Measurements from ENCODE around the gene PPP6R3. TPM values are rescaled to one million over a fixed set of nuclear protein-coding genes. Genes with fewer than 3 reads are reported as not detected.

Gene PPP6R3
- total RNA-seq, 1 experiment from 2014 or later: 129 TPM

- Histone ChIP-seq H3K27ac (no peak overlapping the region), H3K4me1 (replicated peaks; ENCODE audit: insufficient read depth) (no peaks in the 10 kb centered on the region), H3K4me2 (no peak overlapping the region), H3F3A (ENCODE audit: insufficient read depth, low read depth) (peaks cover 8% of the 10 kb centered on the region), H4K20me1 (ENCODE audit: insufficient read depth) (peaks cover 97% of the 10 kb centered on the region), H3K4me3 (no peak overlapping the region), H3K79me2 (ENCODE audit: low read depth) (peaks cover 96% of the 10 kb centered on the region), H3K27me3 (ENCODE audit: insufficient read depth, low read depth) (no peaks in the 10 kb centered on the region), H2AFZ (no peak overlapping the region), H3K36me3 (ENCODE audit: low read depth) (peaks cover 22% of the 10 kb centered on the region), H3K9me2 (ENCODE audit: insufficient read depth) (no peaks in the 10 kb centered on the region), H3K9me3 (ENCODE audit: insufficient read depth, low read depth) (no peaks in the 10 kb centered on the region)
- ChIA-PET POLR2A (ENCODE audit: unreplicated experiment) (no interaction called here), CTCF (no interaction called here)
- no TSS peak for BruUV-seq (replicated peaks)
- intact Hi-C loops (cut with micrococcal nuclease; ENCODE audit: unreplicated experiment): no loop called here
- no peak for DNase-seq
- TF ChIP-seq EZH2 (IDR thresholded peaks at IDR 0.05; ENCODE audit: low read depth) (no peak), CTCF (conservative IDR thresholded peaks at IDR 0.05) (no peak)
Measured at GRCh38 chr11:68470304-68470811, 9.8 kb downstream of the PPP6R3 start.

- Histone ChIP-seq H3K4me2 (no peak overlapping the region), H3K36me3 (ENCODE audit: low read depth) (peaks cover 22% of the 10 kb centered on the region), H3K4me3 (no peak overlapping the region), H2AFZ (no peak overlapping the region), H3K27me3 (ENCODE audit: insufficient read depth, low read depth) (no peaks in the 10 kb centered on the region), H3K27ac (no peak overlapping the region), H3K9me2 (ENCODE audit: insufficient read depth) (no peaks in the 10 kb centered on the region), H3K4me1 (replicated peaks; ENCODE audit: insufficient read depth) (no peaks in the 10 kb centered on the region), H3K9me3 (ENCODE audit: insufficient read depth, low read depth) (no peaks in the 10 kb centered on the region), H3F3A (ENCODE audit: insufficient read depth, low read depth) (peaks cover 10% of the 10 kb centered on the region), H4K20me1 (ENCODE audit: insufficient read depth) (peaks cover 86% of the 10 kb centered on the region), H3K79me2 (ENCODE audit: low read depth) (peaks cover 92% of the 10 kb centered on the region)
- intact Hi-C loops (cut with micrococcal nuclease; ENCODE audit: unreplicated experiment): no loop called here
- TF ChIP-seq CTCF (conservative IDR thresholded peaks at IDR 0.05) (no peak), EZH2 (IDR thresholded peaks at IDR 0.05; ENCODE audit: low read depth) (no peak)
- CTCF ChIA-PET: no interaction called here
- no TSS peak for BruUV-seq (replicated peaks)
- POLR2A ChIA-PET (ENCODE audit: unreplicated experiment): no interaction called here
- DNase-seq: no peak
Measured at GRCh38 chr11:68471360-68472340, 11.1 kb downstream of the PPP6R3 start.

- ChIA-PET POLR2A (ENCODE audit: unreplicated experiment) (no interaction called here), CTCF (no interaction called here)
- H3K4me2 ChIP-seq: no peak overlapping the region
- H3K4me1 ChIP-seq (replicated peaks; ENCODE audit: insufficient read depth): no peaks in the 10 kb centered on the region
- TF ChIP-seq CTCF (conservative IDR thresholded peaks at IDR 0.05): no peak
- no peak for TF ChIP-seq EZH2 (IDR thresholded peaks at IDR 0.05; ENCODE audit: low read depth)
- no peak for DNase-seq
- intact Hi-C loops (cut with micrococcal nuclease; ENCODE audit: unreplicated experiment): no loop called here
- peaks cover 84% of the 10 kb centered on the region for H4K20me1 ChIP-seq (ENCODE audit: insufficient read depth)
- peaks cover 18% of the 10 kb centered on the region for H3F3A ChIP-seq (ENCODE audit: insufficient read depth, low read depth)
- H3K9me2 ChIP-seq (ENCODE audit: insufficient read depth): no peaks in the 10 kb centered on the region
- peaks cover 26% of the 10 kb centered on the region for H3K36me3 ChIP-seq (ENCODE audit: low read depth)
- no peak overlapping the region for H3K4me3 ChIP-seq
- no peaks in the 10 kb centered on the region for H3K27me3 ChIP-seq (ENCODE audit: insufficient read depth, low read depth)
- no peak overlapping the region for H2AFZ ChIP-seq
- no TSS peak for BruUV-seq (replicated peaks)
- peaks cover 91% of the 10 kb centered on the region for H3K79me2 ChIP-seq (ENCODE audit: low read depth)
- H3K27ac ChIP-seq: no peak overlapping the region
- no peaks in the 10 kb centered on the region for H3K9me3 ChIP-seq (ENCODE audit: insufficient read depth, low read depth)
Measured at GRCh38 chr11:68472778-68473177, 12.2 kb downstream of the PPP6R3 start.
